ENCODE results near the gene PTPN1. TPM values are rescaled to one million over a fixed set of nuclear protein-coding genes. Genes with fewer than 3 reads are reported as not detected.

The PTPN1 gene
- total RNA-seq, 1 experiment from 2014 or later = 30.8 TPM

DNA sequence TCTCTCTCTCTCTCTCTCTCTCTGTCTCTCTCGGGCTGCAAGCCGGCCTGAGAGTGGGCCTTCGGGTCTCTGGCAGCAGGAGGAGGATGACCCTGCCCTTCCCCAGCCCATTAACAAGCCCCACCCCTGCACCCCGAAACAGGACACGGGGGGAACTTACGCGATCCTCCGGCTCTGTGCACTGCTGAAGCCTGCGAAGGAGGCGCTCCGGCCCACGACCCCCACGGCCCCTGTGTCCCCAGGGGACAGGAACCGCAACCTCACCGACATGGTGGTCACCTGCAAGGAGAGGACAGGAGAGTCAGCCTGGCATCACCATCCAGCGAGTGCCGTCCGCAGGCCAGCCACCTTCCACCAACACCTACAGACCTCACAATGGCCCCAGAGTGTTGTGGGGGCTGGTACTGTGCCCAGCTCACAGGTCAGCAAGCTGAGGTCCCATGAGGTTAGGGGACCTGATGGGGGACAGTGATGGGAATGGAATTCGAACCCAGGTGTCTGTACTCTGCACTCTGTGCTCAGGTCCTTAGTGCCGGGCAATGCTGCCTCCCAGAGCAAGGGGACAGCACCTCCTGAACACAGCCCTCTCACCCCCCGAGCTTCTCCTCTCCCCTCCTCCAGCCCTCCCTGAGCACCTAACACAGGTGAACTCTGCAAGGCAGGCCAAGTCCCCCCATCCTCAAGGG lies 120.5 kb downstream of the PTPN1 start:
- H3K79me2 ChIP-seq (ENCODE audit: insufficient read depth, low read length) = no peaks in the 10 kb centered on the region
- no peak overlapping the region for H3K18ac ChIP-seq (ENCODE audit: insufficient read length, low read depth, low read length)
- H4K8ac ChIP-seq (replicated peaks; ENCODE audit: insufficient read length, low read depth, low read length) = no peak overlapping the region
- H3K23ac ChIP-seq (ENCODE audit: insufficient read length, low read depth, low read length) = no peak overlapping the region
- Mint-ChIP-seq H3K4me3 (no peak overlapping the region), H3K9me3 (no peaks in the 10 kb centered on the region; a peak in 1 of 5 replicates), H3K4me1 (peaks cover 13 to 29% of the 10 kb centered on the region in 2 experiments), H3K36me3 (ENCODE audit: insufficient read depth in 1 of 3, low read depth in 3 of 3) (no peaks in the 10 kb centered on the region; a peak in 1 of 7 replicates), H3K27me3 (ENCODE audit: low read depth) (peaks cover 6% of the 10 kb centered on the region; the same call in 1 of the 2 replicates), H3K27ac (no peak overlapping the region)
- H3K27me3 ChIP-seq (ENCODE audit: insufficient read depth, low read length) = no peaks in the 10 kb centered on the region
- no peaks in the 10 kb centered on the region for H3K79me1 ChIP-seq (ENCODE audit: insufficient read depth, low read depth, low read length, poor library complexity, severe bottlenecking)
- H3K4me2 ChIP-seq (ENCODE audit: insufficient read depth, insufficient read length, low read length) = no peak overlapping the region
- no peak overlapping the region; the same call in 1 of the 2 replicates for H3K4ac ChIP-seq (ENCODE audit: low read depth, low read length)
- no peak overlapping the region for H4K5ac ChIP-seq (ENCODE audit: insufficient read length, low read depth, low read length)
- H2BK120ac ChIP-seq (ENCODE audit: low read depth, low read length, poor library complexity, severe bottlenecking) = no peak overlapping the region
- H2BK20ac ChIP-seq (ENCODE audit: low read depth, low read length, poor library complexity, severe bottlenecking) = no peak overlapping the region
- H2BK12ac ChIP-seq (ENCODE audit: insufficient read length, low read depth, low read length) = no peak overlapping the region
- H4K20me1 ChIP-seq (ENCODE audit: control insufficient read depth, insufficient read depth, insufficient read length) = no peaks in the 10 kb centered on the region
- WGBS (ENCODE audit: extremely low coverage, insufficient read length, low lambda C conversion rate) = no CpG with 5 or more reads among the region's 21 CpGs
- no peak overlapping the region for H3T11ph ChIP-seq (ENCODE audit: low read length)
- H2AFZ ChIP-seq (ENCODE audit: low read length) = no peak overlapping the region
- no peak overlapping the region for H2BK5ac ChIP-seq (ENCODE audit: insufficient read length, low read length)
- TF ChIP-seq, protein P1, sequence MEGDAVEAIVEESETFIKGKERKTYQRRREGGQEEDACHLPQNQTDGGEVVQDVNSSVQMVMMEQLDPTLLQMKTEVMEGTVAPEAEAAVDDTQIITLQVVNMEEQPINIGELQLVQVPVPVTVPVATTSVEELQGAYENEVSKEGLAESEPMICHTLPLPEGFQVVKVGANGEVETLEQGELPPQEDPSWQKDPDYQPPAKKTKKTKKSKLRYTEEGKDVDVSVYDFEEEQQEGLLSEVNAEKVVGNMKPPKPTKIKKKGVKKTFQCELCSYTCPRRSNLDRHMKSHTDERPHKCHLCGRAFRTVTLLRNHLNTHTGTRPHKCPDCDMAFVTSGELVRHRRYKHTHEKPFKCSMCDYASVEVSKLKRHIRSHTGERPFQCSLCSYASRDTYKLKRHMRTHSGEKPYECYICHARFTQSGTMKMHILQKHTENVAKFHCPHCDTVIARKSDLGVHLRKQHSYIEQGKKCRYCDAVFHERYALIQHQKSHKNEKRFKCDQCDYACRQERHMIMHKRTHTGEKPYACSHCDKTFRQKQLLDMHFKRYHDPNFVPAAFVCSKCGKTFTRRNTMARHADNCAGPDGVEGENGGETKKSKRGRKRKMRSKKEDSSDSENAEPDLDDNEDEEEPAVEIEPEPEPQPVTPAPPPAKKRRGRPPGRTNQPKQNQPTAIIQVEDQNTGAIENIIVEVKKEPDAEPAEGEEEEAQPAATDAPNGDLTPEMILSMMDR (conservative IDR thresholded peaks at IDR 0.05) = no peak
- H3K9me3 ChIP-seq (ENCODE audit: control insufficient read depth, low read depth, low read length) = no peaks in the 10 kb centered on the region
- no peak overlapping the region for H3K9ac ChIP-seq (ENCODE audit: extremely low read depth, insufficient read length, low read length)
- DNase-seq = no peak
- no peak overlapping the region for H3K14ac ChIP-seq (ENCODE audit: insufficient read depth, low read length)
- H3K4me1 ChIP-seq (ENCODE audit: insufficient read depth, low read length) = no peaks in the 10 kb centered on the region; the same call in 1 of the 2 replicates
- no peak overlapping the region for H4K91ac ChIP-seq (ENCODE audit: insufficient read length, low read depth, low read length)
- no peaks in the 10 kb centered on the region for H3K23me2 ChIP-seq (ENCODE audit: insufficient read length, low read depth, low read length, poor library complexity, severe bottlenecking)
- H2AK5ac ChIP-seq (ENCODE audit: insufficient read length, low read length) = no peak overlapping the region
- no peak overlapping the region for H3K56ac ChIP-seq (ENCODE audit: insufficient read length, low read depth, low read length)
- no peak overlapping the region for H3K27ac ChIP-seq (ENCODE audit: insufficient read length, low read depth, low read length)
- H2BK15ac ChIP-seq (ENCODE audit: low read depth, low read length) = no peak overlapping the region
